Dermis lymphatic vessel endothelial cell (primary cell): ENCODE results near the gene FBXL3. TPM values are rescaled to one million over a fixed set of nuclear protein-coding genes. Genes with fewer than 3 reads are reported as not detected.

Experiments used
- total RNA-seq: library from RNA; depleted of rRNA; stranded (reverse); fragments of >200 nt; gene quantifications from 2 replicates; pipeline ENCODE4 v1.2.1, GENCODE V29; 2014

Gene FBXL3
- total RNA-seq, result 78.9 and 82.4 TPM in 2 replicates

DNA sequence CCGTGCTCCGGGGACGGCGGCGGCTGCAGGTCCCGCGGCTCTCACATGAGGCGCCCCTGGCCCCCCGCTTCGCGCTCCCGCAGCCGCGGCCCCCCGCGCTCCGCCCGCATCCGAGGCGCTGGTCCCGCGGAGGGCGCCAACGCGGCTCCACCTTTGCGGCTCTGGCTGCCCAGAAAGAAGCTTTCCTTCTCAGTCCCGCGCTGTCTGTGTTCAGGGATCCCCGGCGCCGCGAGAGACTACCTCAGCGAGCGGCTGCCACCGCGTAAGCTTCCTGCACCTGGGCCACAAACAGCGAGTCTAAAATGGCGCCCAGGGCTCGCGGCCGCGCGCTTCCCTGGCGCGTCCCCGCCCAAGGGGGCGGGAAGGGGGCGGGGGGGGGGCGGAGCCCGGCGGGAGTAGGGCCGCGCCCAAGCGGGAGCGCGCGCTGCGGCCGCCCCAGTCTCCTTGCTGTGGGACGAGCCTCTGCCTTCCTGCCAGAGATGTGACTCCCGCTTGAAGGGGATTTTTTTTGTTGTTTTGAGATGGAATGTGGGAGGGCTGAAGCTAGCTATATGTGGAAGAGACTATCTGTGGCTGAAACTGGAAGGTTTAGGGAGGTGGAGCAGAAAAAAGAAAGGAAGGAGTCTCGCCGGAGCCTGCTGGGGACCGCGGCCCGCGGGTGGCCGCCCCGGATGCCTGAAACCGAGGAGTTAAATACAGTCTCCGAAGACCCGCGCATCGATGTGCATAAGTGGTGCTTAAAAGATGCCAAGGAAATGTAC, at the start of gene FBXL3:
Gene FBXL3 (minus strand): TSS at position 299 of the 761 bp plus-strand sequence. CDS start 5,299 bp downstream, outside the sequence.

GRCh38 chr13:76991796-76992547, 35.0 kb downstream of the FBXL3 start, which contains the start of gene CLN5:
Gene CLN5, plus strand, starts transcription at chr13:76992081. Its CDS starts 18 bp downstream, at chr13:76992099.

Other genes with a start within 250 kb of the FBXL3 start
- 367 and 641 TPM in 2 replicates for gene KCTD12, start 140.8 kb downstream of the FBXL3 start, total RNA-seq
- gene ACOD1, start 78.6 kb downstream of the FBXL3 start, total RNA-seq, result not detected in 2 replicates
- gene CLN5, start 35.1 kb downstream of the FBXL3 start, total RNA-seq, result 37.0 and 46.8 TPM in 2 replicates